Pancreas (tissue), 10 donors: ENCODE results near the gene CSNK1E. TPM values are rescaled to one million over a fixed set of nuclear protein-coding genes. Genes with fewer than 3 reads are reported as not detected.

Experiments used
- ATAC-seq, 4 donors: fragments of 200-7000 bp; cut with Tn5 transposase; one replicate each; pipeline versions ENCODE4 v1.8.0 to v1.9.1; 2020; ENCODE audit warnings: mild to moderate bottlenecking in 4 of 4, moderate library complexity in 4 of 4
- DNase-seq, 6 donors: peaks; one replicate each; pipeline ENCODE4 v3.0.0-alpha.2; 2020
- FAIRE-seq: peaks from 2 replicates; lab custom pipeline; 2012; peaks lifted over from hg19 to GRCh38; lab: Jason Lieb, UNC
- H3K27ac ChIP-seq, 4 donors: fragments of 200-600 bp; sonication (generic); 1 replicate in 3 of 4; 2 replicates in 1 of 4; pipeline versions ENCODE4 v1.5.0 to v1.8.0; 2020
- H3K27me3 ChIP-seq, 4 donors: fragments of 200-600 bp; one replicate each; pipeline ENCODE4 v1.8.0; 2021
- H3K36me3 ChIP-seq, 3 donors: fragments of 200-600 bp; sonication (generic) in 1 of 3; one replicate each; pipeline versions ENCODE4 v1.5.0 to v1.8.0; 2020 to 2021
- H3K4me1 ChIP-seq, 3 donors: fragments of 200-600 bp; one replicate each; pipeline ENCODE4 v1.8.0; 2021
- H3K4me3 ChIP-seq, 4 donors: fragments of 200-600 bp; sonication (generic) in 2 of 4; one replicate each; pipeline versions ENCODE4 v1.5.0 to v1.8.0; 2020 to 2021
- H3K9me3 ChIP-seq, 4 donors: fragments of 200-600 bp; one replicate each; pipeline ENCODE4 v1.8.0; 2021
- CTCF ChIP-seq, 4 donors: fragments of 200-600 bp; sonication (generic) in 3 of 4; IDR thresholded peaks; one replicate each; pipeline versions ENCODE4 v1.5.0 to v1.8.0; 2021; ENCODE audit warnings: antibody characterized with exemption in 4 of 4
- WGBS, 2 donors: extraction: QIAGEN DNeasy Blood & Tissue Kit; methylation state at CpG; one replicate each; pipeline ENCODE4 v1.1.7; 2013; 5-methylcytosine and 5-hydroxymethylcytosine counted together
- intact Hi-C, 3 donors: fragments of 100-400 bp; cut with DNase I; formaldehyde crosslinking; loops; one replicate each; pipeline versions ENCODE4 v1.11.1 to v1.14.2; 2022
- polyA plus RNA-seq, 2 donors: library from polyadenylated mRNA; stranded (reverse); fragments of 200-250 nt; gene quantifications; one replicate each; pipeline ENCODE4 v1.2.3, GENCODE V29; 2013
- total RNA-seq, 6 donors: library from RNA; stranded (reverse); fragmentation: NEBNext Ultra II Directional in 4 of 6; extraction: Animal tissue kit (Norgen Biotek cat#: 25700) in 4 of 6; gene quantifications; one replicate each; pipeline versions ENCODE4 v1.2.1 to v1.2.4, GENCODE V29; 2021 to 2023
- donor health status: healthy with polysubstance abuse.
- donor health status: DM: no; HTN: no; CAD: no; lungs with moderate emphysema.
- donor health status: DM: no; HTN: no; CAD: no.
- donor health status: control.
- donor health status: control.
- donor health status: Bipolar disorder and iron deficiency.
- donor health status: DM: yes; HTN: yes; CAD: no.
- donor health status: DM: no; HTN: no; CAD: no.
- donor health status: DM: no; HTN: no; CAD: no.
- donor health status: DM: yes; HTN: yes; CAD: no.

CSNK1E gene
- total and polyA plus RNA-seq, 8 donors = 52.7 to 115 (median 61.7) TPM

- no peak for DNase-seq
- no peak for ATAC-seq
- no peak for FAIRE-seq
- 77 to 78% methylated on average over 8 of the region's 8 CpGs for WGBS, 2 donors
- TF ChIP-seq CTCF (IDR thresholded peaks at IDR 0.05) = no peak
- H3K4me3 ChIP-seq = no peak overlapping the region
- intact Hi-C loops = loop anchor here in 1 of 3 donors (5.0 kb wide), 1 partner anchor 93 kb away; no protein-coding TSS in a partner anchor
- H3K9me3 ChIP-seq = no peaks in the 10 kb centered on the region
- no peaks in the 10 kb centered on the region for H3K36me3 ChIP-seq
- peak overlapping the region in 3 of 4 donors; percentile 46 to 76 (median 69) for H3K27ac ChIP-seq
- H3K27me3 ChIP-seq = no peaks in the 10 kb centered on the region
- peaks cover 5 to 47% (median 16%) of the 10 kb centered on the region in 3 donors for H3K4me1 ChIP-seq
Measured at GRCh38 chr22:38258895-38259294, 58.3 kb downstream of the CSNK1E start.

GRCh38 chr22:38257650-38258250 lies 59.5 kb downstream of the CSNK1E start:
- ATAC-seq = peak; percentile 79 to 88 (median 85)
- Histone ChIP-seq H3K4me3 (peak overlapping the region in 1 of 4 donors; percentile 2), H3K36me3 (no peaks in the 10 kb centered on the region), H3K4me1 (peaks cover 5 to 45% (median 16%) of the 10 kb centered on the region in 3 donors), H3K9me3 (no peaks in the 10 kb centered on the region), H3K27me3 (no peaks in the 10 kb centered on the region), H3K27ac (peak overlapping the region in 3 of 4 donors; percentile 46 to 76 (median 69))
- TF ChIP-seq CTCF (IDR thresholded peaks at IDR 0.05) = no peak
- WGBS, 2 donors = 17 to 35% methylated on average over 4 of the region's 4 CpGs
- peak; percentile 56 to 88 (median 80) for DNase-seq
- intact Hi-C loops = loop anchor here in 1 of 3 donors (5.0 kb wide), 1 partner anchor 95 kb away; no protein-coding TSS in a partner anchor
- FAIRE-seq = no peak

GRCh38 chr22:38257181-38257580 lies 60.1 kb downstream of the CSNK1E start:
- Histone ChIP-seq H3K36me3 (no peaks in the 10 kb centered on the region), H3K4me1 (peaks cover 5 to 39% (median 12%) of the 10 kb centered on the region in 3 donors), H3K27me3 (no peaks in the 10 kb centered on the region), H3K27ac (peak overlapping the region in 3 of 4 donors; percentile 46 to 76 (median 69)), H3K4me3 (peak overlapping the region in 1 of 4 donors; percentile 2), H3K9me3 (no peaks in the 10 kb centered on the region)
- DNase-seq (no peak), FAIRE-seq (no peak), ATAC-seq (peak in 3 of 4 donors; percentile 5 to 9 (median 6))
- 30 to 50% methylated on average over 14 of the region's 14 CpGs for WGBS, 2 donors
- intact Hi-C loops = loop anchor here in 1 of 3 donors (5.0 kb wide), 1 partner anchor 95 kb away; no protein-coding TSS in a partner anchor
- no peak for TF ChIP-seq CTCF (IDR thresholded peaks at IDR 0.05)

GRCh38 chr22:38255697-38256096 lies 61.5 kb downstream of the CSNK1E start:
- Histone ChIP-seq H3K4me1 (peaks cover 5 to 27% (median 8%) of the 10 kb centered on the region in 3 donors), H3K4me3 (no peak overlapping the region), H3K27ac (no peak overlapping the region), H3K9me3 (no peaks in the 10 kb centered on the region), H3K27me3 (no peaks in the 10 kb centered on the region), H3K36me3 (no peaks in the 10 kb centered on the region)
- no peak for DNase-seq
- WGBS, 2 donors = 97 to 98% methylated on average over 2 of the region's 2 CpGs
- intact Hi-C loops = loop anchor here in 1 of 3 donors (5.0 kb wide), 1 partner anchor 97 kb away; no protein-coding TSS in a partner anchor
- TF ChIP-seq CTCF (IDR thresholded peaks at IDR 0.05) = no peak
- no peak for FAIRE-seq
- no peak for ATAC-seq

GRCh38 chr22:38251341-38251692 lies 65.9 kb downstream of the CSNK1E start:
- H3K9me3 ChIP-seq = no peaks in the 10 kb centered on the region
- no peaks in the 10 kb centered on the region for H3K27me3 ChIP-seq
- DNase-seq (no peak), FAIRE-seq (no peak), ATAC-seq (no peak)
- H3K4me3 ChIP-seq = no peak overlapping the region
- WGBS, 2 donors = 90 to 97% methylated on average over 6 to 7 of the region's 7 CpGs
- H3K36me3 ChIP-seq = peaks cover 0 to 10% (median 0%) of the 10 kb centered on the region in 3 donors
- peaks cover 0 to under 1% (median 0%) of the 10 kb centered on the region in 3 donors for H3K4me1 ChIP-seq
- H3K27ac ChIP-seq = no peak overlapping the region
- TF ChIP-seq CTCF (IDR thresholded peaks at IDR 0.05) = no peak
- intact Hi-C loops = no loop called here
